Vagina (tissue), 2 donors: Measurements from ENCODE around the gene ANO9.

Experiments used
- CTCF ChIP-seq, 3 experiments: fragments of 450-650 bp in 2 of 3; fragments of 200-600 bp in 1 of 3; sonication (generic) in 1 of 3; IDR thresholded peaks; one replicate each; pipeline ENCODE4 v1.5.1; 2017 to 2019; ENCODE audit warnings: antibody characterized with exemption in 3 of 3, mild to moderate bottlenecking in 2 of 3, moderate library complexity in 2 of 3
- POLR2A ChIP-seq, 2 donors: fragments of 450-650 bp; IDR thresholded peaks; one replicate each; pipeline ENCODE4 v1.6.1; 2017; ENCODE audit warnings: antibody characterized with exemption in 2 of 2, mild to moderate bottlenecking in 2 of 2, moderate library complexity in 2 of 2

- no peak for TF ChIP-seq CTCF (IDR thresholded peaks at IDR 0.05)
- no peak for TF ChIP-seq POLR2A (IDR thresholded peaks at IDR 0.05)
Measured at GRCh38 chr11:441043-441417, 781 bp downstream of the ANO9 start.
